HG03095 (cell line): ENCODE results near the gene CPLX3.
A peak's percentile ranks its signal among the peaks of the same experiment; 100 is the strongest.

ENCODE experiments used
- ATAC-seq: cut with Tn5 transposase; IDR thresholded peaks from one replicate; pipeline ENCODE4 v1.9.1; 2021; ENCODE audit warnings: moderate library complexity; ENCODE audit not compliant: unreplicated experiment

Gene CPLX3

DNA sequence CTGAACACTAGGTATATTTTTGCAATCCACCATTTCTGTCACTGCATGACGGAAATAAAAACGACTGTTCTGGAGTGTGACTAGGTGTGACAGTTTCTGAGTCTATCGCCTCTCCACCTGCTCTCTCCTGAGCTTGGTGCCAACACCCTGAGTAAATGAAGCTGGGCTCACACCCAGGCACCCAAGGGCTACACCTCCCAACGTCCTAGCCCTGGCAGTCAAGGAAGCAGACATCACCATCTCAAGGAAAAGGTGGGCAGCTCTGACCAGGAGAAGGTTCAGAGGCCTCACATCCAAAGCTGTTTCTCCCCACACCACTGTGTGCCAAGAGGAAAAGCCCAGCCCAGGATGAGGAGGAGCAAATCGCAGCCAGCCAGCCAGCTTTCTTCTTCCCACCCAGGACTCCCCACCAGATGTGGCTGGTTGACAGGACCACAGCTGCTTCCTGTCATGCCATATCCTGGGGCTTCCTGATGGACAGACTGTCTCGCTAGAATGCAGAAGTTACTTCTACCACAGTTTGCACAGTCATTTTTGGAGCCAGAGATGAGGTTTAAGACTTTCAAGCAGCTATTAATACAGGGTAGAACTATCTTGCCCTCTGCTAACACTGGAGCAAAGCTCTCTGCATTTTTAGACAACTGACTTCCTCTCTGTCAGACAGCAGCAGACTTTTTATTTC is 43.4 kb downstream of the CPLX3 start:
- ATAC-seq: peak; percentile 52

- no peak for ATAC-seq
Measured at GRCh38 chr15:74870436-74871215, 44.2 kb downstream of the CPLX3 start.

GRCh38 chr15:74872702-74873035 is 46.2 kb downstream of the CPLX3 start:
- ATAC-seq: no peak

- ATAC-seq: peak; percentile 63
Measured at GRCh38 chr15:74873036-74873755, 46.8 kb downstream of the CPLX3 start, which contains the start of gene SCAMP2. SCAMP2 (minus strand) TSS chr15:74873365; CDS start chr15:74873255, 110 bp downstream.

DNA sequence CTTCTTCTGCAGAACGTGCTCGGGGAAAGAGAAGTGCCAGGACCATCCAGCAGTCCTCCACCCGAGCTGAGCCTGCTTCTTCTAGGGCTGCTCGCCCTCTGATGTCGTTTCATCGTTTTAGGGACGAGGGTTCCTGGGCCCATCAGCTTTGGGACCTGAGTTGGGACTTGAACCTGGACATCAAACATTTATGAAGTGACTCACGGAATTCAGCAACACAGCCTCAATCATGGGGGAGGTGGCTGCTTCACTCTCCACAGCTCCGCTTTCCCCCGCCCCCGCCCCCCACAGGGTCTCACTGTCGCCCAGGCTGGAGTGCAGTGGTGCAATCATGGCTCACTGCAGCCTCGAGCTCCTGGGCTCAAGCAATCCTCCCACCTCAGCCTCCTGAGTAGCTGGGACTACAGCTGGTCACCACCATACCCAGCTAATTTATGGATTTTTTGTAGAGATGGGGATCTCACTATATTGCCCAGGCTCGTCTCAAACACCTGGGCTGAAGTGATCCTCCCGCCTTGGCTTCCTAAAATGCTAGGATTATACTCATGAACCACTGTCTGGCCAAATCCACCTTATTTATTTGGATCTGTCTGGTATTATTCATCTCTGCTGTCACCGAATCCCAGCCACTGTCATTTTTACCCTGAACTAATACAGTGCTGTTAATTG is 47.5 kb downstream of the CPLX3 start:
- no peak for ATAC-seq

DNA sequence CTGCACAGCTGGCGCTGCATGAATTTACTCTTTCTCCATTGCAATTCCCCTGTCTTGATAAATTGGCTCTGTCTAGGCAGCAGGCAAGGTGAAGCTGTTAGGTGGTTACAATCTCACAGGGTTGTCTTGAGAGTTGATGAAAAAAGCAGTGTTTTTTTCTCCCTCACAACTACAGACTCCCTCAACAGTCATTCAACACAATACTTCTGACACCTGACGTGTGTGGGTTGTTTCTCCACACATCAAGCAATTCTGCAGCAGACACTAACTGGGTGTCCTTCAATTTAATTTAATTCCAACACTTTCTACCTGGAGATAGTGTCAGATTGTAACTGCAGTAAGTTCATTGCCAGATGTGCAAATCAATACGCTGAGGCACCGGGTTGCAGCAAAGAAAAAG is 51.8 kb downstream of the CPLX3 start:
- no peak for ATAC-seq
